Upper lobe of left lung (tissue), 4 donors: ENCODE results near the gene PRKCE.

Experiments
- EP300 ChIP-seq, 4 donors: sonication (generic); formaldehyde crosslinking; IDR thresholded peaks; one replicate each; pipeline ENCODE4 v1.5.1; 2017; ENCODE audit warnings: antibody characterized with exemption in 4 of 4, control low read depth in 2 of 4
- POLR2A ChIP-seq, 4 donors: fragments of 450-650 bp; IDR thresholded peaks; one replicate each; pipeline ENCODE4 v1.5.1; 2016 to 2017; ENCODE audit warnings: antibody characterized with exemption in 4 of 4, mild to moderate bottlenecking in 2 of 4
- POLR2AphosphoS5 ChIP-seq, 2 donors: sonication (generic); formaldehyde crosslinking; IDR thresholded peaks; one replicate each; pipeline ENCODE4 v1.5.1; 2017; ENCODE audit warnings: antibody characterized with exemption in 2 of 2
- TF ChIP-seq, protein P1 (sequence below), 6 experiments: fragments of 450-650 bp in 4 of 6; fragments of 200-600 bp in 2 of 6; sonication (generic) in 2 of 6; IDR thresholded peaks; one replicate each; pipeline ENCODE4 v1.5.1; 2016 to 2019; ENCODE audit warnings: antibody characterized with exemption in 6 of 6

DNA sequence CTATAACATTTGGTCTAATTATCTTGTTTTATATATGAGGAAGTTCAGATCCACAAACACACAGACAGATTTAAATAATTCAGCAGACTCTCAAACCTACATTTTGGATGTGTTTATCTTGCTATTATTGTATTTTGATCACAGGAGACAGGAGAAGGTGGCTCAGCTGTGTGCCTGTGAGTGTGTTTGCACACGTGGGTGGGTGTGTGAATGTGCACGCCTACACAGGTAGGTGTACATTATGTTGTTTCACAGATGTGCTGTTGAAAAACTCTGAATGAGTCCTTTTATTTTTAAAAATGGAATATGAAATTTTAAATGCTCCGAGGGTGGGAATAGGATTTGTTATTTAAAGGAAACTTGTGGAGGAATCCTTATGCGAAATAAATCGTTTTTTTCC, 183.4 kb downstream of the PRKCE start:
- TF ChIP-seq, protein P1, sequence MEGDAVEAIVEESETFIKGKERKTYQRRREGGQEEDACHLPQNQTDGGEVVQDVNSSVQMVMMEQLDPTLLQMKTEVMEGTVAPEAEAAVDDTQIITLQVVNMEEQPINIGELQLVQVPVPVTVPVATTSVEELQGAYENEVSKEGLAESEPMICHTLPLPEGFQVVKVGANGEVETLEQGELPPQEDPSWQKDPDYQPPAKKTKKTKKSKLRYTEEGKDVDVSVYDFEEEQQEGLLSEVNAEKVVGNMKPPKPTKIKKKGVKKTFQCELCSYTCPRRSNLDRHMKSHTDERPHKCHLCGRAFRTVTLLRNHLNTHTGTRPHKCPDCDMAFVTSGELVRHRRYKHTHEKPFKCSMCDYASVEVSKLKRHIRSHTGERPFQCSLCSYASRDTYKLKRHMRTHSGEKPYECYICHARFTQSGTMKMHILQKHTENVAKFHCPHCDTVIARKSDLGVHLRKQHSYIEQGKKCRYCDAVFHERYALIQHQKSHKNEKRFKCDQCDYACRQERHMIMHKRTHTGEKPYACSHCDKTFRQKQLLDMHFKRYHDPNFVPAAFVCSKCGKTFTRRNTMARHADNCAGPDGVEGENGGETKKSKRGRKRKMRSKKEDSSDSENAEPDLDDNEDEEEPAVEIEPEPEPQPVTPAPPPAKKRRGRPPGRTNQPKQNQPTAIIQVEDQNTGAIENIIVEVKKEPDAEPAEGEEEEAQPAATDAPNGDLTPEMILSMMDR (IDR thresholded peaks at IDR 0.05), result no peak
- TF ChIP-seq EP300 (IDR thresholded peaks at IDR 0.05) (no peak), POLR2A (IDR thresholded peaks at IDR 0.05) (no peak), POLR2AphosphoS5 (IDR thresholded peaks at IDR 0.05) (no peak)
